ENCODE measurements around the gene SLC22A15.
"Not testable (repeated sequence)": the region's sequence is repeated elsewhere in the genome, so short reads cannot be mapped to it uniquely, and the experiment has no call there.

The SLC22A15 gene

DNA sequence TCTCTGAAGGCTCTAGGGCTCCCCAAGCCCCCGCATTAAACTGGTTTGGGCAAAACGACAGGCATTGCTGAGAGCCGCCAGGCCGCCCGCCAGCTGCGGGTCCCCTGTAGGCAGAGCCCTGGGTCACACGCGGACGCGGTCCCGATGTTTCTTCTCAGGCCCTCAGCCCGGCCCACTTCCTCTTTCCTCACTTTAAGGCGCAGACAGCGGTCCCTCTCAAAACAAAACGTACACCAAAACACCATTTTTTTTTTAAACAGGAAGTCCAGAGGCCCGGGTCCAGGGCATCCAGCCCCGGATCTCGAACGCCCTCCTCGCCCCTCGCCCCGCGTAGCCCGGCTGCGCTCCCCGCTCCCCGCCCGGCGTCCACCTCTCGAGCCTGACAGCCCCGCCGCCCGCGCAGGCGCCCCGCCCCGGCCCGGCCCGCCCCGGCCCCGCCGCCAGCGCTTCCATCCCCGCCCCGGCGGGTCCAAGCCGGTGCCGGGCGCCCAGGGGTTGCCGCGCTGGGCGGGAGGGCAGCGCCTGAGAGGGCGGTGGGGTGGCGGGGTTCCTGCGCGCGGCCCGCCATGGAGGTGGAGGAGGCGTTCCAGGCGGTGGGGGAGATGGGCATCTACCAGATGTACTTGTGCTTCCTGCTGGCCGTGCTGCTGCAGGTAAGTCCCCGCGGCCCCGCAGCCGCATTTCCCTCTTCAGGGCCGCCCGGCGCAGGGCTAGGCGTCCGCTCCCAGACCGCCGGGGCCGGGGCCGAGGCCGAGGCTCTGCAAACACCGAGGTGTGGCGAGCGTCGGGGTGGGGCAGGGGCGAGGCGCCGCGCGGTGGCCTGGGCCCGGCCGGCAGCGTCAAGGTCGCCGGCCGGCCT, at the start of gene SLC22A15:
Gene SLC22A15 (plus strand): TSS at position 452 of the 859 bp plus-strand sequence. CDS start 115 bp downstream, at position 567.
- peak; percentile 53 for DNase-seq (ENCODE audit: low spot score)

DNA sequence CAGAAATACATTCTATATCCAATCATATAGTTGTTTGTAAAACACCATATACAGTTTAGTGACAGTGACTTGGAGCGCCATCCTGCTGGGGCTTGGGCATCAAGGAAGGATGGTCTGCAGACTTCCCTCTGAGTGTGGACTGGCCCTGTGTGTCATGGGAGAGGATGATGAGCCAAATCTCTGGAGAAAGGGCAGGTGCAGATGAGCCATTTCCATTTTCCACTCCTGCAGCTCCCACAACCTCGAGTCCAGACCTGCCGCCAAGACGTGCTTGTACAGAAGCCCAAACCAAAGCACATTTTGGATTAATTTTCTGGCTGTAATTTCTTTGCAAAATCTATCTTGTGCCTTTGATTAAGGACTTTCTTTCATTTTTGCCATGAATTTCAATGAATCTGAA, 48.3 kb upstream of the SLC22A15 start:
- no peak for DNase-seq (ENCODE audit: low spot score)

DNA sequence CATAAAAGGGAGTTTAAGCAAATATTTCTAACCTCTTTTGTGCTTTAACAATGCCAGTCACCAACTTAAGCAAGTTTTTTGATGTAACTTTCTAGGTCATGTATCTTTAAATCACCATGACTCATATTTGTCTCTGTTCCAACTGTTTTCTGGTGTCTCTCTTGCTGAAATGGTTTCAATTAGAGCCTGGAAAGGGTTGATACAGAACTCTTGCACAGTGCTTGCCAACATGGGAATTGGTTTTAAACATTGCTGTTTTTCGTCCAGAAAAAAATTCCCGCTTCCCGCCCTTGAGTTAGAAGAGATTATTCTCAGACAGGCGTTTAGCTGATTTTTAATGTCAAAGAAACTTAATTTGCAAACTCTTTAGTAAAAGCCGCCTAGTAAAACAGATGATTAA, 46.4 kb upstream of the SLC22A15 start:
- DNase-seq (ENCODE audit: low spot score), result no peak

DNA sequence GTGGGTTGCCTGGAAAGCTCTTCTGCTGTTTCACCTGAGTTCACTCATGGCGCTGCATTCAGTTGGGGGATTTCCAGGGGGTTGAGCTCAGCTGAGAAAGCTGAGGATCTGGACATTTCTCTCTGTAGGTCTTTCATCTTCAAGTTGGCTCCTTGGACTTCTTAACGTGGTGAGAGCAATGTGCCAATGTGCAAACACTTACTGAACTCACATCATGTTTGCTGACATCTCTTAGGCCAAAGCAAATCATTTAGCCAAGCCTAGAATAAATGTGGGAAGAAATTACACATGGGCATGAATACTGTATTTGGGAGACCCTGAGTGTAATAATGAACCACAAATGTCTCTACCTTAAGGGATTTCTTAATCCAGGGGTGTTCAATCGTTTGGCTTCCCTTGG, 42.7 kb upstream of the SLC22A15 start:
- DNase-seq (ENCODE audit: low spot score), result no peak

DNA sequence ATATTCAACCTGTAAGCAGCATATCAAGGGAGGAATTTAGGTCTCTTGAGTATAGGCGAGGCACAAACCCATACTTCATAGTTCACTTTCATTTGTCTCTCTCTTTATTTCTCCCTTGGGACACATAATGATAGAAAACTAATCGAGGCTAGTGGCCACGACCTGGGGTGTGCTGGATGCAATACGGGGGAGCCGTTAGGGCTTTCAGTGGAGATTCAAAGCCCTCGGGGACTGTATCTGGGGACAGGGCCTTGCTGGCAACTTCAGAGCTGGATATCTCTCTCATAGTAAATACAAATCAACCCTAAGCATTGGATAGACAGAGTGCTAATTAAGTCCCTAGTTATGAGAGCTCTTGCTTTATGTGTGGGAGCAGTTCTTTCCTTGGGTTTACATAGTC, 36.9 kb upstream of the SLC22A15 start:
- no peak for DNase-seq (ENCODE audit: low spot score)

DNA sequence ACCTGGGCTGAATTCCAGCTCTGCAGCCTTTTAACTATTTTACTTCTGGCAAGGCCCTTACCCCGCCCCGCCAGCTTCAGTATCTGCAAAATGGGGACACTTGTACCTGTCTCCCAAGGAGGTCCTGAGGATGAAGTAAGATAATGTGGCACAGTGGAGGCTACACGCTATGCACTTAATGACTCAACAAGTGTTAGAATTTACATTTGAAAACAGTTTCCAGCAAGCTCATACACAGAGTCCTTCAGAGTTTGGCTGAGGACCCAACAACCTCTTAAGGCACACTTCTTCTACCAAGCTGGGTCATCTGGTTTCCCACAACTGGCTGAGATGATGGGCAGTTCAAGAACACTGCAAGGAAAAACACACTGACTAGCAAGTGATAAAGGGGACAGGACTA, 30.2 kb upstream of the SLC22A15 start:
- no peak for DNase-seq (ENCODE audit: low spot score)

DNA sequence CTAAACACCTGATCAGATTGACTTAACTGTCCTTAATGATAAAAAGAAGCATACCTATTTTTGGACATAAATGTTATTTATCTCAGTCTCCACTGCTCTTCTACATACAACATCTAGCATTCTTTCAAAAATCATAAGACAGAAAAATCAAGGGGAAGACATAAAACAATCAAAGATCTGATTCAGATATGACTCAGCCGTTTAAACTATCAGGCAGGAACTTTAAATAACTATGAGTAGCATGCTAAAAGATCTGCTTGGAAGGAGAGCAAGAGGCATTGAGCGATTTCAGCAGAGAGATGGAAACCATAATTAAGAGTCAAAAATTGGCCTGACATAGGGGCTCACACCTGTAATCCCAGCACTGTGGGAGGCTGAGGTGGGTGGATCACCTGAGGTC, 27.2 kb upstream of the SLC22A15 start:
- no peak for DNase-seq (ENCODE audit: low spot score)

DNA sequence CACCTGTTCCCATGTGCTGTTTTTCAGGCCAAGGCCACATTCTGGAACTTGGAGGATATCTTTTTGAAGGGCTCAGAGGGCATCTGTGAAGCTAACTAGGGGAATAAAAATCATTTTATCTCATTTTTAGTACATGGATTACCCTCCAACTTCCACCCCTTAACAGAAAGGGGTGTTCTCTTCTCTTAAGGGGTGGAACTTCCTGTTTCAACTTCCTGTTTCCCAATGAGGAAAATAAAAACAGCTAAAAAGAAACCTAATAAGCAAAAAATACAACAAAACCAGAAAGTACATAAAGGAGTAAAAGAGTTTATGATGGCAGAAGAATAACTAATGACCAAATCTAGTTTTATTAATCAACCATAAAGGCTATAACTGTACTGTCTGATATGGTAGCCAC, 24.8 kb upstream of the SLC22A15 start:
- DNase-seq (ENCODE audit: low spot score), result no peak

DNA sequence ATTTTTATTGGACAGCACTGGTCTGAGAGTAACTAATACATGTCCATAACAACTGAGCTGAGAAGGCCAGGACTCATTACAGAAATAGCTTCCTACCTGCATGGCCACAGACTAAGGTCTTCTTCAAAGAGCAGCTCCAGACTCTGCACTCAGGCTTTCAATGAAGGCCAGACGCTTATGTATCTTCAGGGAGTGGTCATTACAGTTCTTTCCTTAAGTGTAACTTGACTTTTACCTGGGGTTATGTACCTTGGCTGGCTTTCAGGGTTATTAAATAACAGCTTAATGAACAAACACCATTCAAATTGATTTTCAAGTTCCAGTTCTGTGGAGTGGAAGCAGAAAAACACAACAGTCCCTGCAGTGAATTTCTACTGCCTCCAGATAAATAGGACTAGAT, 23.8 kb upstream of the SLC22A15 start:
- no peak for DNase-seq (ENCODE audit: low spot score)

DNA sequence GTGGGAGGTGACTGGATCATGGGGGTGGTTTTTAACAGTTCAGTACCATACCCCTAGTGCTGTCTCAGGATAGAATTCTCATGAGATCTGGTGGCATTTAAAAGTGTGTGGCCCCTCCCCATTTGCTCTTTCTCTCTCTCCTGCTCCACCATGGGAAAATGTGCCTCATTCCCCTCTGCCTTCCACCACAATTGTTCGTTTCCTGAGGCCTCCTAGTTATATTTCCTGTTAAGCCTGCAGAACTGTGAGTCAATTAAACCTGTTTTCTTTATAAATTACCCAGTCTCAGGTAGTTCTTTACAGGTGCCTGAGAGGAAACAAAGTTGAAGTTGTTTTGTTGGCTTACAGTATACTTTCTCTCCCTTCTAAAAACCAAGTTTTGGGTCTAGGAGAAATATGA, 23.1 kb upstream of the SLC22A15 start:
- DNase-seq (ENCODE audit: low spot score), result no peak

DNA sequence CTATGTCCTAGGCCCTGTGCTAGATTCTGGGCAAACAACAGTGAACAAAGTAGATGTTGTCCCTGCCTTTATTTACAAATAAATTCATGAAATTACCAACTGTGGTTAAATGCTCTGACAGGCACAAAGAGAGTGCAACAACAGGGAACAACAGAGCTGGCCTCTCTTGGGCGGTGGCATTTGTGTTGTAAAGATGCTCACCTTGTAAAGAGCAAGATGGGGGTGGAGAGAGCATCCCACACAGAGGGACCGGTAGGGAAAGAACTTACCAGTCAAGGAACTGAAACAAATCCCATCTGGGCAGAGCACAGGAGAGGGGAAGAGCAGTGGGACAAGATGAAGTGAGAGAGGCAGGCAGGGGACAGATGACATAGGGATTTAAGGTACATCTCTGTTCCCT, 21.6 kb upstream of the SLC22A15 start:
- no peak for DNase-seq (ENCODE audit: low spot score)

DNA sequence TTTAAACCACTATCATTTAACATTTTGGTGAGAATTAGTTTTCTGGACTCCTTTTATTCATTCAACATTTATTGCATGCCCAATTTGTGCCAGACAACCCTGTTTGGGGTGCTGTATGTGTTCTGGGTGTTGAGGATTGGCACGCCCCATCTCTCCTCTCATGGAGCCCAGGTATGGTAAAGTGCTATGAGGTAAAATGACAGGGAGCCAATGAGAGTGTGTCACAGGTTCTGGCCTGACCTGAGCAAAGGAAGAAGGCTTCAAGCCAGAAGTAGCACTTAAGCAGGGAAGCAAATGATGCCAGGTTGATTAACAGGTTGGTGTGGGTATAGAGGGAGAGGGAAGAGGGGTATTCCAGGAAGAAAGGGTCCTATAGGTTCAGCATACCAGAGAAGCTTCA, 21.1 kb upstream of the SLC22A15 start:
- no peak for DNase-seq (ENCODE audit: low spot score)

DNA sequence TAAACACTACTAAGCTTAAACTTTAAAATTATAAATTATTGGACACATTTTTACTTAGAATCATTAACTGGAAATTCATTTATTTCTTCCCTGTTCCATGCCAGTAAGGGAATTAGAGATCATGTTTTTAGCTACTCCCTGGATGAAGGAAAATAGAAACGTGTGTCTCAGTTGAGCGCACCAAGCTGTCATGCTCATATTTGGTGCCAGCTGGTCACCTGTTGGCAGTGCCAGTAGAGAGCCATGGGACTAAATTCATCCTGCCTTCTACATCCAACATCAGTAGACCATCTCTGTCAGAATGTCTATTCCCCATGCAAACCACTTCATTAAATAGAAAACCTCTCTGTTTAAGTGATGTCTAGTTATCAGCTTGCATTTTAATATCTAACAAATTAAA, 17.4 kb upstream of the SLC22A15 start:
- no peak for DNase-seq (ENCODE audit: low spot score)

DNA sequence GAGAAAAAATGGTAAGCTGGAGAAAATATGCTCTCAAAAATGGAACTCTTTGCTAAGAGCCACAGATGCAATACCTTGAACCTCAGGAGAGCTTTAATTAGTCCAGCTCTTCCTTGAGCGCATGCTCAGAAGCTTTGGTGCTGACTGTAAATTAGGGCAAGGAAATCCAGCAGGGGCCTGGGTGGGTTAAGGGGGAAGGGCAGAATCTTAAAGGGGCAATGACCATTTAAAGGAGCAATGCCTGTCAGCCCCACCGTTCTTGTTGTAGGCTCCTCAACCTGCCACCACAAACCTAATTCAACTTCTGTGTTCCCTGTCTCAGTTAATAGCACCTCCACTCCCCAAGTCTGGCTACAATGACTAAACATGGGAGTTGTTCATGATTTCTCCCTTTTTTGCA, 6.8 kb upstream of the SLC22A15 start:
- no peak for DNase-seq (ENCODE audit: low spot score)

DNA sequence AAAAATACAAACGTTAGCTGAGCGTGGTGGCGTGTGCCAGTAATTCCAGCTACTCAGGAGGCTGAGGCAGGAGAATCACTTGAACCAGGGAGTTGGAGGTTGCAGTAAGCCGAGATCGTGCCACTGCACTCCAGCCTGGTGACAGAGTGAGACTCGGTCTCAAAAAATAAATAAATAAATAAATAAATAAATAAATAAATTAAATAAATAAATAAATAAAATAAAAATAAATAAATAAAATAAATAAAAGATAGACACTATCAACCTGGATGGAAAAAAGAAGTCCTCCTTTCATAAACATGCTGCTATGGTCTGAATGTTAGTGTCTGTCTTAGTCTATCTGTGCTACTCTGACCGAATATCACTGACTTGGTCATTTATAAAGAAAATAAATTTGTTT, 4.5 kb upstream of the SLC22A15 start:
- DNase-seq (ENCODE audit: low spot score), result not testable (repeated sequence)

DNA sequence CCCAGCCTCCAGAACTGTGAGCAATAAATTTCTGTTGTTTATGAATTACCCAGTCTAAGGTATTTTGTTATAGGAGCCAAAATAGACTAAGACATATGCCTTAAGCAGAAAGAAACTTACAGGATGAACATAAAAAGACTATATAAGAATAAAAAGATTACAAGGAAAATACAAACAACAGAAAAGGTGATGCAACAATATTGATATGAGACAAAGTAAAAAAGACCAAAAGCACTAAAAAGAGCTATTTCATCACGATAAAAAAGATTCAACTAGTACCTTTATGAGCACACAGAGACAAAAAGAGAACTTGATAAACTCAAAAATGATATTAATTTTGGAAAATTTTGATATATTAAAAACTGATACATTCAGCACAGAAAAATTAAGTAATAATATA, 3.2 kb upstream of the SLC22A15 start:
- no peak for DNase-seq (ENCODE audit: low spot score)

DNA sequence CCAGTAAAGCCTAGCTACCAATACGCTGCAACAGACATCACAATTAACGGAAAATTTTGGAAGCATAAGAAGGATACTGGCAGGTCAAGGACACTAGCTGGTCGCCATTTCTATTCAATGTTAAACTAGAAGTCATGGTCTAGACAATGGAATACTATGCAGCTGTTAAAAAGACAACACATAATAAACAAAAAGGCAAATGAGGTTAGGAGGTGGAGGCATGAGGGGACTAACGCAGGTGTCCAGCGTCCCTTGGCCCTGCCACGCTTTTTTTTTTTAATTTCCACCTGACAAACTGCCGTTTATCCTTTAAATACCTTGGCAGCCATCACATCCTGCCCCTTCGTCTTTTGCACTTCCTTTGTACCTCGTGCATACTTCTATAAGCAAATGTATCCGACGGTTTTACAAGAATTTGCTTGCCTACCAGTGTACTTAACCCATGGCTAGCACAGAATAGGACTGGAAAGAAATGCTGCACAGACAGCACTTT, 698 bp upstream of the SLC22A15 start:
- DNase-seq (ENCODE audit: low spot score), result no peak

DNA sequence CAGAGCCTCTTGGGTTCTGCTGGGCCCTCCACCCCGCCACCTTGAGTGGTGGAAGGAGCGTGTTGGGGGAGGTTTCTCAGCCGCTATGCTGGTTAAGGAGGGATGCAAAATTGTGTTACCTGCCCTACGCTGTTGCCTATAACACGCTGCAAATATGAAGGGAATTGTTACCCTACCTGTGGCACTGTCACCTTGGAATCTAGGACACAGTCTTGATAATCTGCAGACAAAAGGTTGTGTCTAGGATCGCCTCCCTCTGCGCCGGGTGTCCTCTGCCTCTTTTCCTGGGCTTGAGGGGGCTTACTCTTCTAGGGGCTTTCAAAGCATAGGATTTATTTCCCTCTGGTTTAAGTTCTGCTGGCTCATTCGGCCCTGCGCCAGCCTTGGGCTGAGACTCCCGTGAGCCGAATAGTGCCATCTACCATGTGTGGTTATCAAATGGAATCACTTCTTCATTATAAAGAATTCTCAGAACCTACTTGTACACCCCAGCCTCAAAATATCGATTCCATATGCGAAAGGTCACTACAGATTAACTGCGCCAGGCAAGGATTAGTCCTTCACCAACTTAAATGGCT, 697 bp downstream of the SLC22A15 start:
- no peak for DNase-seq (ENCODE audit: low spot score)

DNA sequence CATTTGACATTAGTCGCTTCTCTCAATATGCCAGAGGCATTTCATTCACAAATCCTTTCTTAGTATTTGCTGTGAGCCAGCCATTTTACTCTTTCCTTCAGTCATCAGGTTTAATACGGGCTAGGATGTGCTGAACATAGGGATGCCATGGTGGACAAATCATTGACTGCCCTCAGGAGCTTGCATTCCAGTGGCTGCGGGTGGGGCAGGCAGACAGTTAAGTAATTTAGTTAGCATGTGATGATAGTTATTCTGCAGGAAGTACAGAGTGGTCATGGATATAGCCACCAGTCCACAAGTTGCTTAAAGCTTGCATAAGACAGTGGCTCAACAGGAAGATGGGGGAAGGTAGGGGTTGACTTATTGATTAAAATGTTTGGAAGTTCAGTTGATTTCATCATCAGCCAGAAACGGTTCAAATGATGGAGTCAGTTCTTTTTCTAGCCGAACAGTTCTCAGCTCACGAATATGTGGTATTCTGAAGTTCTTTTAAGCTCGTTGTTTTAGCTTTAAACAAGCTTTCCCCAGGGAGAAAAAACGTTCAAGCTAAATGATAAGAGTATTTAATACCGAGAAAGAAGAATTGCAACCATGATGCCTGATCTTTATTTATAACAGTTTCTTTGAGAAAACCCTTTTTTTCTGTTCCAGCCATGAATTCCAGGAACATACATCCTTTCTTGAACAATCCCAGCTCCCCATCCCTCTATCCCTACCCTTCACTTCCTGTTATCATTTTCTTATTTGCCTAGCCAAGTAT, 1.4 kb downstream of the SLC22A15 start:
- peak; percentile 28 for DNase-seq (ENCODE audit: low spot score)

DNA sequence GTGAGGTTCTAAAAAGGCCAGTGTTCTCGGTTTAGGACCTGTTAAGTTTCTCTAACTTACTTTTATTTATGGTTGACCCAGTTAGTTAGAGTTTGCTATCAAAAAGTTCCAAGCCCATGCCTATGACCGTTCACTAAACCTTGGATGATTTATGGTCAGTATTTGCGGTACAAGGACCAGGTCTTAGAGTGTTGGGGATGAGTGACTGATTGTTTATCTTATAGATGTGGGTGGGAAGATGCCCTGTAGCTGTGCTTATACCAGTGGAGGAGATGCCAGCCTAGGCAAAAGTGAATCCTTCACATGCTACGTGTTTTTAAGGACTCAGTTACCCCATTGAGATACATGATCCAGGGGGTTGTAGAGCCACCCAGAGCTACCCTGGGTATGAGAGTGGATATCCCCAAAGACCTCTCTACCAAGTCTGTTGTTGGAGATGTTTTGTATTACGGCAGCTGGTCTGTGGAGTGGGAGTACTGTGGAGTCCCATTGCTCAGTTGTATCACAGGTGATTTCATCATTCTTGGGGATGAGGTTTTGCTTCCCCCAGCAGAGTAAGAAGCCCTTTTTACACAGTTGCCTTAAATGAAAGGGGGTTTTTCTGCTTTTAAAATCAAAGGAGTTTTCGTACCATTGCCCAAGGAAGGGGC, 2.1 kb downstream of the SLC22A15 start:
- no peak for DNase-seq (ENCODE audit: low spot score)

DNA sequence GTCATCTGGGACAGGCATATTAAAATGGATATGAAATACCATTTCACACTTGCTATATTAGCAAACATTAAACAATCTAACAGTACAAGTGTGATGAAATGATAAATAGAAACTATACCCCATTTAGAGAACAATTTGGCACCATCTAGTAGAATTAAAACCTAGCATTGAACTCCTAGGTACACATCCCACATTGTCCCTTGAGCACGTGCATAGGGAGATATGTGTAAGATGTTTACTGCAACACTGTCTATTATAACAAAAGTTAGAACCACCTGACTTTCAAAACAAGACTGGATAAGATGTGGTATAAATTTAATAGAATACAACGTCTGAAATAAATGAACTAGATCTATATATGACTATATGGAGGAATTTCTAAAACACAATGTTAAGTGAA, 3.8 kb downstream of the SLC22A15 start:
- no peak for DNase-seq (ENCODE audit: low spot score)

All from hepatic stellate cell (primary cell).